ENCODE results near the gene SNTG2. TPM values are rescaled to one million over a fixed set of nuclear protein-coding genes. Genes with fewer than 3 reads are reported as not detected.

The SNTG2 gene
- total and polyA plus RNA-seq, 2 donors (not counting 3 experiments of a cell fraction or from before 2014, with no cell fraction given): not detected

DNA sequence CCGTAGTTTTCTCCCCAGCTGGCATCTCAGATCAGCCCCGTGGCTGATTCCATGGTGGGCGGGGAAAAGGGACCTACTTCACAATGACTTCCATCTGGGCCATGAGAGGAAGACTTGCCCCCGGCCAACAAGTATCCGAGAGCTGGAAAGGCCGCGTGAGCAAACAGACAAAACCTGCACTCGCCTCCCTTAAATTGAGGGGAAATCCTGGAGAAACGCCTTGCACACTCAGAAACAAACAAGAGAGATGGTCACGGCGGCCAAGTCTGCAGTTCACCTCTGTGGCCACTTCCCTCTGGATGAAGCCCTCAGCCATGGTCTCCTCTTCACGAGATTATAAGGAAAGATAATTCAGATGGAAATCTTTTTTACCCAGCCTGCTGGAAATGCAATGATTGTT, 423.2 kb downstream of the SNTG2 start:
- H3K36me3 ChIP-seq (ENCODE audit: control insufficient read depth in 2 of 2, extremely low read depth in 1 of 2, insufficient read depth in 2 of 2, low read length in 2 of 2): no peaks in the 10 kb centered on the region
- no peak overlapping the region for H2AFZ ChIP-seq (ENCODE audit: low read depth, low read length)
- no TSS peak for BruUV-seq (replicated peaks)
- DNase-seq (ENCODE audit: low read depth, low spot score) (no peak), FAIRE-seq (no peak)
- intact Hi-C loops (cut with micrococcal nuclease) (no loop called here), dilution Hi-C loops (cut with MboI; ENCODE audit: extremely low pct_ligation_motif_present, low sequenced_read_pairs) (no loop called here)
- H4K20me1 ChIP-seq (replicated peaks; ENCODE audit: control insufficient read depth, extremely low read depth, insufficient read depth, low read length): no peaks in the 10 kb centered on the region
- H3K4me3 ChIP-seq (replicated peaks in 1 of 3; ENCODE audit: insufficient read depth in 1 of 3, low read depth in 1 of 3, low read length in 3 of 3): no peak overlapping the region
- TF ChIP-seq EZH2 (IDR thresholded peaks at IDR 0.05; ENCODE audit: borderline replicate concordance, low read depth, low read length, severe bottlenecking) (no peak), GATA2 (IDR thresholded peaks at IDR 0.05; ENCODE audit: insufficient read depth, insufficient read length, low read depth, low read length) (no peak), FOS (IDR thresholded peaks at IDR 0.05; ENCODE audit: borderline replicate concordance, insufficient read depth, low read length) (no peak), JUN (IDR thresholded peaks at IDR 0.05; ENCODE audit: borderline replicate concordance, insufficient read depth, insufficient read length, low read depth) (no peak), POLR2A (IDR thresholded peaks at IDR 0.05; ENCODE audit: low read depth, low read length) (no peak), MYC (IDR thresholded peaks at IDR 0.05; ENCODE audit: low read depth, low read length) (no peak), POLR2AphosphoS5 (IDR thresholded peaks at IDR 0.05; ENCODE audit: insufficient read depth, low read depth, low read length) (no peak)
- TF ChIP-seq, protein P1, sequence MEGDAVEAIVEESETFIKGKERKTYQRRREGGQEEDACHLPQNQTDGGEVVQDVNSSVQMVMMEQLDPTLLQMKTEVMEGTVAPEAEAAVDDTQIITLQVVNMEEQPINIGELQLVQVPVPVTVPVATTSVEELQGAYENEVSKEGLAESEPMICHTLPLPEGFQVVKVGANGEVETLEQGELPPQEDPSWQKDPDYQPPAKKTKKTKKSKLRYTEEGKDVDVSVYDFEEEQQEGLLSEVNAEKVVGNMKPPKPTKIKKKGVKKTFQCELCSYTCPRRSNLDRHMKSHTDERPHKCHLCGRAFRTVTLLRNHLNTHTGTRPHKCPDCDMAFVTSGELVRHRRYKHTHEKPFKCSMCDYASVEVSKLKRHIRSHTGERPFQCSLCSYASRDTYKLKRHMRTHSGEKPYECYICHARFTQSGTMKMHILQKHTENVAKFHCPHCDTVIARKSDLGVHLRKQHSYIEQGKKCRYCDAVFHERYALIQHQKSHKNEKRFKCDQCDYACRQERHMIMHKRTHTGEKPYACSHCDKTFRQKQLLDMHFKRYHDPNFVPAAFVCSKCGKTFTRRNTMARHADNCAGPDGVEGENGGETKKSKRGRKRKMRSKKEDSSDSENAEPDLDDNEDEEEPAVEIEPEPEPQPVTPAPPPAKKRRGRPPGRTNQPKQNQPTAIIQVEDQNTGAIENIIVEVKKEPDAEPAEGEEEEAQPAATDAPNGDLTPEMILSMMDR (IDR thresholded peaks at IDR 0.05; ENCODE audit: extremely low read depth in 1 of 2, insufficient read depth in 1 of 2, low read depth in 1 of 2, low read length in 2 of 2): no peak
- TF ChIP-seq, protein P2, sequence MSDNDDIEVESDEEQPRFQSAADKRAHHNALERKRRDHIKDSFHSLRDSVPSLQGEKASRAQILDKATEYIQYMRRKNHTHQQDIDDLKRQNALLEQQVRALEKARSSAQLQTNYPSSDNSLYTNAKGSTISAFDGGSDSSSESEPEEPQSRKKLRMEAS (IDR thresholded peaks at IDR 0.05; ENCODE audit: insufficient read depth, insufficient read length): no peak
- no peaks in the 10 kb centered on the region for H3K27me3 ChIP-seq (ENCODE audit: control insufficient read depth in 2 of 2, insufficient read depth in 2 of 2, low read length in 2 of 2)
- no peak overlapping the region for H3K9ac ChIP-seq (replicated peaks; ENCODE audit: extremely low read depth, insufficient read depth, low read length)
- H3K9me1 ChIP-seq (replicated peaks; ENCODE audit: control insufficient read depth, extremely low read depth, insufficient read depth, low read length): no peaks in the 10 kb centered on the region
- H3K9me3 ChIP-seq (replicated peaks; ENCODE audit: control insufficient read depth, insufficient read depth, low read length): peaks cover 3% of the 10 kb centered on the region
- H3K27ac ChIP-seq (ENCODE audit: insufficient read depth, low read depth, low read length): no peak overlapping the region
- POLR2A ChIA-PET: no interaction called here
- H3K4me1 ChIP-seq (ENCODE audit: control insufficient read depth, extremely low read depth, insufficient read depth, low read length): no peaks in the 10 kb centered on the region
- CTCF ChIA-PET: no interaction called here
- no peak overlapping the region for H3K4me2 ChIP-seq (ENCODE audit: insufficient read depth, low read length)
- no peaks in the 10 kb centered on the region for H3K79me2 ChIP-seq (ENCODE audit: control insufficient read depth, insufficient read depth, low read length)
